ENCODE data around the gene BTRC.
"Not testable (repeated sequence)": the region's sequence is repeated elsewhere in the genome, so short reads cannot be mapped to it uniquely, and the experiment has no call there.

The BTRC gene

GRCh38 chr10:101351017-101351416 lies 2.9 kb upstream of the BTRC start:
- no peak for DNase-seq

GRCh38 chr10:101351477-101351876 lies 2.5 kb upstream of the BTRC start:
- DNase-seq: no peak

GRCh38 chr10:101352857-101353256 lies 1.1 kb upstream of the BTRC start:
- DNase-seq: not testable (repeated sequence)

GRCh38 chr10:101354328-101355071 lies 535 bp downstream of the BTRC start:
- peak; percentile 54 for DNase-seq

- no peak for DNase-seq
These were observed 1.2 kb downstream of the BTRC start for GRCh38 chr10:101355072-101355706.

- no peak for DNase-seq
These were observed 2.2 kb downstream of the BTRC start for GRCh38 chr10:101356132-101356531.

GRCh38 chr10:101357958-101358357 lies 4.0 kb downstream of the BTRC start:
- DNase-seq: no peak

- DNase-seq: no peak
These were observed 4.8 kb downstream of the BTRC start for GRCh38 chr10:101358706-101359300.

GRCh38 chr10:101360090-101360489 lies 6.1 kb downstream of the BTRC start:
- DNase-seq: not testable (repeated sequence)

GRCh38 chr10:101360841-101361240 lies 6.9 kb downstream of the BTRC start:
- not testable (repeated sequence) for DNase-seq

GRCh38 chr10:101363850-101364400 lies 10.0 kb downstream of the BTRC start:
- no peak for DNase-seq

- no peak for DNase-seq
These were observed 10.8 kb downstream of the BTRC start for GRCh38 chr10:101364721-101365120.

- peak; percentile 43 for DNase-seq
These were observed 13.8 kb downstream of the BTRC start for GRCh38 chr10:101367569-101368453.

- DNase-seq: no peak
These were observed 19.1 kb downstream of the BTRC start for GRCh38 chr10:101373063-101373462.

- not testable (repeated sequence) for DNase-seq
These were observed 20.0 kb downstream of the BTRC start for GRCh38 chr10:101373993-101374392.

- DNase-seq: no peak
These were observed 21.1 kb downstream of the BTRC start for GRCh38 chr10:101375076-101375475.

- DNase-seq: no peak
These were observed 25.8 kb downstream of the BTRC start for GRCh38 chr10:101379663-101380352.

- no peak for DNase-seq
These were observed 26.5 kb downstream of the BTRC start for GRCh38 chr10:101380353-101381017.

- no peak for DNase-seq
These were observed 32.1 kb downstream of the BTRC start for GRCh38 chr10:101385866-101386658.

GRCh38 chr10:101386659-101387259 lies 32.8 kb downstream of the BTRC start:
- no peak for DNase-seq

Measured in NCI-H2171 treated with DMSO at 0.1 percent for 48 hours (cell line).